IMR-90 (cell line): ENCODE results near the gene EPN2. TPM values are rescaled to one million over a fixed set of nuclear protein-coding genes. Genes with fewer than 3 reads are reported as not detected.

Source experiments
- ATAC-seq: fragments of 200-7000 bp; cut with Tn5 transposase; 2 replicates; pipeline ENCODE4 v1.9.1; 2020; ENCODE audit warnings: low read depth, mild to moderate bottlenecking, moderate library complexity
- BruUV-seq: library from RNA; stranded (reverse); fragments of 400-500 nt; replicated peaks from 2 replicates; lab custom pipeline; 2021; lab: Mats Ljungman, UMichigan
- CTCF ChIA-PET: fragments of 300-600 bp; formaldehyde crosslinking; extraction: SDS; loops from one replicate; lab custom pipeline; 2021; ENCODE audit warnings: antibody characterized with exemption; lab: Yijun Ruan, JAX
- POLR2A ChIA-PET: fragments of 300-600 bp; sonication (Branson Sonifier 250); formaldehyde crosslinking; loops from one replicate; lab custom pipeline; 2022; ENCODE audit warnings: antibody characterized with exemption; ENCODE audit not compliant: unreplicated experiment; lab: Charles Lee
- DNase-seq: peaks from one replicate; pipeline ENCODE4 v3.0.0; 2013
- H2AFZ ChIP-seq: replicated peaks from 2 replicates; pipeline ENCODE3; 2013; ENCODE audit warnings: low read length, mild to moderate bottlenecking; ENCODE audit not compliant: poor library complexity
- H2AK5ac ChIP-seq: 2 replicates; pipeline ENCODE4 v1.6.1; 2013; ENCODE audit warnings: low read depth, low read length, inconsistent platforms
- H2AK9ac ChIP-seq: replicated peaks from 2 replicates; pipeline ENCODE3; 2013; ENCODE audit warnings: mild to moderate bottlenecking, low read depth, low read length, moderate library complexity; ENCODE audit not compliant: poor library complexity
- H2BK120ac ChIP-seq: 2 replicates; pipeline ENCODE4 v1.6.1; 2013; ENCODE audit warnings: low read depth, low read length, inconsistent platforms
- H2BK15ac ChIP-seq: 3 replicates; pipeline ENCODE4 v1.6.1; 2013; ENCODE audit warnings: low read depth, low read length, inconsistent platforms
- H2BK20ac ChIP-seq: 2 replicates; pipeline ENCODE4 v1.6.1; 2013; ENCODE audit warnings: low read depth, mild to moderate bottlenecking, inconsistent platforms, low read length, moderate library complexity
- H2BK5ac ChIP-seq: 2 replicates; pipeline ENCODE4 v1.6.1; 2013; ENCODE audit warnings: mild to moderate bottlenecking, low read depth, low read length, inconsistent platforms; ENCODE audit not compliant: poor library complexity, severe bottlenecking
- H3K14ac ChIP-seq: replicated peaks from 2 replicates; pipeline ENCODE4 v1.6.1; 2013; ENCODE audit warnings: low read depth, low read length, inconsistent platforms
- H3K18ac ChIP-seq: 2 replicates; pipeline ENCODE4 v1.6.1; 2013; ENCODE audit warnings: low read depth, low read length, control low read depth
- H3K23ac ChIP-seq: 2 replicates; pipeline ENCODE4 v1.6.1; 2013; ENCODE audit warnings: low read depth, low read length, inconsistent platforms
- H3K27ac ChIP-seq: 2 replicates; pipeline ENCODE4 v1.5.1; 2013; ENCODE audit warnings: mild to moderate bottlenecking, control low read depth, low read length; ENCODE audit not compliant: insufficient read depth
- H3K27me3 ChIP-seq: 2 replicates; pipeline ENCODE4 v1.6.1; 2013; ENCODE audit warnings: low read length; ENCODE audit not compliant: control insufficient read depth, insufficient read depth
- H3K36me3 ChIP-seq: 2 replicates; pipeline ENCODE4 v1.6.1; 2013; ENCODE audit warnings: low read length, mixed read lengths; ENCODE audit not compliant: control insufficient read depth, insufficient read depth
- H3K4ac ChIP-seq: 2 replicates; pipeline ENCODE4 v1.6.1; 2013; ENCODE audit warnings: low read depth, low read length, inconsistent platforms
- H3K4me1 ChIP-seq: 2 replicates; pipeline ENCODE4 v1.6.1; 2013; ENCODE audit warnings: low read length, mixed read lengths; ENCODE audit not compliant: control insufficient read depth, insufficient read depth
- H3K4me2 ChIP-seq: 2 replicates; pipeline ENCODE4 v1.6.1; 2013; ENCODE audit warnings: low read depth, mild to moderate bottlenecking, control low read depth, low read length, moderate library complexity
- H3K4me3 ChIP-seq: 2 replicates; pipeline ENCODE4 v1.5.1; 2013; ENCODE audit warnings: low read depth, mild to moderate bottlenecking, control low read depth, low read length, moderate library complexity; ENCODE audit not compliant: insufficient read depth
- H3K56ac ChIP-seq: 2 replicates; pipeline ENCODE4 v1.6.1; 2013; ENCODE audit warnings: low read length, inconsistent platforms; ENCODE audit not compliant: insufficient read depth; ENCODE audit errors: extremely low read depth
- H3K79me1 ChIP-seq, 2 experiments: 2 replicates each; pipeline ENCODE4 v1.6.1; 2013; ENCODE audit warnings: low read length in 2 of 2, inconsistent platforms in 1 of 2, low read depth in 1 of 2
- H3K9ac ChIP-seq: 2 replicates; pipeline ENCODE4 v1.6.1; 2013; ENCODE audit warnings: low read depth, low read length, control low read depth
- H3K9me1 ChIP-seq: 2 replicates; pipeline ENCODE4 v1.6.1; 2013; ENCODE audit warnings: low read length, inconsistent platforms; ENCODE audit not compliant: insufficient read depth
- H3K9me3 ChIP-seq: 2 replicates; pipeline ENCODE4 v1.6.1; 2013; ENCODE audit warnings: low read length; ENCODE audit not compliant: control insufficient read depth, insufficient read depth
- H4K20me1 ChIP-seq: 2 replicates; pipeline ENCODE4 v1.6.1; 2013; ENCODE audit warnings: low read length, inconsistent platforms; ENCODE audit not compliant: insufficient read depth
- H4K5ac ChIP-seq: 2 replicates; pipeline ENCODE4 v1.6.1; 2013; ENCODE audit warnings: mild to moderate bottlenecking, low read depth, low read length, control low read depth
- H4K8ac ChIP-seq, 2 experiments: 2 replicates each; pipeline ENCODE4 v1.6.1; 2013; ENCODE audit warnings: low read depth in 2 of 2, low read length in 2 of 2, control low read depth in 1 of 2, inconsistent platforms in 1 of 2
- H4K91ac ChIP-seq: 2 replicates; pipeline ENCODE4 v1.6.1; 2013; ENCODE audit warnings: low read depth, low read length, inconsistent platforms; ENCODE audit not compliant: insufficient read depth
- ELK1 ChIP-seq: fragments of 150-350 bp; IDR thresholded peaks from 2 replicates; pipeline ENCODE4 v1.6.1; 2016; ENCODE audit warnings: low read depth, mild to moderate bottlenecking, low read length, moderate library complexity, borderline replicate concordance
- FOS ChIP-seq: fragments of 150-350 bp; IDR thresholded peaks from 2 replicates; pipeline ENCODE4 v1.6.1; 2016; ENCODE audit warnings: low read depth, low read length
- MAZ ChIP-seq: IDR thresholded peaks from 2 replicates; pipeline ENCODE4 v1.6.1; 2012; ENCODE audit warnings: low read depth, mild to moderate bottlenecking, low read length, improper control_type of control experiment, moderate library complexity, borderline replicate concordance
- MXI1 ChIP-seq: IDR thresholded peaks from 2 replicates; pipeline ENCODE4 v1.6.1; 2012; ENCODE audit warnings: low read depth, mild to moderate bottlenecking, low read length, moderate library complexity, borderline replicate concordance
- NFE2L2 ChIP-seq: fragments of 150-350 bp; IDR thresholded peaks from 2 replicates; pipeline ENCODE4 v1.6.1; 2016; ENCODE audit warnings: low read depth, mild to moderate bottlenecking, low read length
- RAD21 ChIP-seq: IDR thresholded peaks from 2 replicates; pipeline ENCODE4 v1.6.1; 2012; ENCODE audit warnings: low read length, improper control_type of control experiment
- SMC3 ChIP-seq: fragments of 150-350 bp; IDR thresholded peaks from 2 replicates; pipeline ENCODE4 v1.6.1; 2016; ENCODE audit warnings: low read depth, mild to moderate bottlenecking, antibody characterized with exemption, low read length, moderate library complexity
- WGBS, 2 experiments: methylation state at CpG; one replicate each; pipeline versions ENCODE4 v1.1.5 to v1.1.7; 2013; ENCODE audit warnings: missing lambda C conversion rate in 2 of 2; ENCODE audit not compliant: insufficient read length in 1 of 2; ENCODE audit errors: extremely low coverage in 2 of 2; 5-methylcytosine and 5-hydroxymethylcytosine counted together
- dilution Hi-C: fragments of 300-500 bp; cut with HindIII; formaldehyde crosslinking; loops from one replicate; pipeline ENCODE4 v1.14.3; 2018; ENCODE audit warnings: low sequenced_read_pairs; ENCODE audit not compliant: unreplicated experiment
- in situ Hi-C: fragments of 300-500 bp; cut with MboI; formaldehyde crosslinking; loops from 3 replicates; pipeline ENCODE4 v1.14.3; 2019; ENCODE audit warnings: low sequenced_read_pairs, inconsistent platforms, mixed read lengths
- intact Hi-C: fragments of 100-400 bp; cut with micrococcal nuclease; formaldehyde crosslinking; loops from 2 replicates; pipeline ENCODE4 v1.10.0; 2022
- polyA plus RNA-seq, 3 experiments: library from polyadenylated mRNA; depleted of rRNA; stranded (reverse); fragments of >200 nt; gene quantifications; 2 replicates each; pipeline ENCODE4 v1.2.3, GENCODE V29; 2012; ENCODE audit warnings: low replicate concordance in 1 of 3
- total RNA-seq: library from RNA; depleted of rRNA; stranded (reverse); fragments of >200 nt; gene quantifications from 2 replicates; pipeline ENCODE4 v1.2.3, GENCODE V29; 2012

Gene EPN2
- total and polyA plus RNA-seq, 2 of the 4 experiments (the other 2 are of a cell fraction), result 14.9 to 25.3 TPM

- no peak for TF ChIP-seq SMC3
- no peak for TF ChIP-seq RAD21
- TF ChIP-seq MXI1, result no peak
Measured at GRCh38 chr17:19372011-19372370, 134.8 kb downstream of the EPN2 start (continued).

GRCh38 chr17:19372439-19372838 lies 135.3 kb downstream of the EPN2 start:
- Histone ChIP-seq H2BK120ac (no peak overlapping the region), H3K4me3 (no peak overlapping the region), H4K8ac (no peak overlapping the region), H2AK9ac (no peak overlapping the region), H3K36me3 (peaks cover 2% of the 10 kb centered on the region; the same call in 1 of the 2 replicates), H2BK20ac (no peak overlapping the region), H4K91ac (no peak overlapping the region), H3K9ac (no peak overlapping the region), H2AK5ac (no peak overlapping the region), H3K23ac (no peak overlapping the region), H3K14ac (no peak overlapping the region), H3K9me1 (peaks cover 3% of the 10 kb centered on the region; the same call in 1 of the 2 replicates), H2BK5ac (no peak overlapping the region), H3K4me1 (0 out of 2 replicates have a peak, but pooled peaks cover 4% of the 10 kb centered on the region), H3K9me3 (no peaks in the 10 kb centered on the region), H3K4ac (no peak overlapping the region), H4K5ac (no peak overlapping the region), H3K4me2 (no peak overlapping the region), H3K18ac (no peak overlapping the region), H3K79me1 (peaks cover 10 to 13% of the 10 kb centered on the region in 2 experiments), H3K27me3 (no peaks in the 10 kb centered on the region), H3K27ac (no peak overlapping the region), H3K56ac (no peak overlapping the region), H2BK15ac (no peak overlapping the region), H2AFZ (no peak overlapping the region), H4K20me1 (no peaks in the 10 kb centered on the region; the same call in 1 of the 2 replicates)
- in situ Hi-C loops, result no loop called here
- DNase-seq (no peak), ATAC-seq (no peak)
- intact Hi-C loops, result no loop called here
- dilution Hi-C loops, result no loop called here
- BruUV-seq, result no TSS peak
- TF ChIP-seq FOS, result no peak
- TF ChIP-seq MAZ, result no peak
- no peak for TF ChIP-seq NFE2L2
- TF ChIP-seq RAD21, result no peak
- no peak for TF ChIP-seq ELK1
- POLR2A ChIA-PET, result no interaction called here
- 51% methylated on average over 5 of the region's 12 CpGs; no CpG with 5 or more reads in 1 of the 2 experiments for WGBS, 2 experiments
- CTCF ChIA-PET, result no interaction called here
